Activated B cell treated with CpG ODN at 0.5 μM for 24 hours (primary cell): ENCODE data around the gene MGMT. TPM values are rescaled to one million over a fixed set of nuclear protein-coding genes. Genes with fewer than 3 reads are reported as not detected.
A peak's percentile ranks its signal among the peaks of the same experiment; 100 is the strongest.

ENCODE experiments used
- ATAC-seq: fragments of 200-7000 bp; cut with Tn5 transposase; one replicate; pipeline ENCODE4 v1.10.0; 2021; ENCODE audit warnings: low read depth, mild to moderate bottlenecking, moderate library complexity
- CTCF ChIA-PET: fragments of 350-600 bp; sonication (Branson Sonifier 250); formaldehyde crosslinking; loops from one replicate; lab custom pipeline; 2021; ENCODE audit warnings: antibody characterized with exemption; lab: Charles Lee
- POLR2A ChIA-PET: fragments of 350-600 bp; sonication (Branson Sonifier 250); formaldehyde crosslinking; loops from one replicate; lab custom pipeline; 2021; ENCODE audit warnings: antibody characterized with exemption; lab: Charles Lee
- DNase-seq: peaks from one replicate; pipeline ENCODE4 v3.0.0; 2022
- H3K27ac Mint-ChIP-seq: one replicate; pipeline ENCODE4 v1.8.0; 2020; ENCODE audit warnings: mixed read lengths
- H3K27me3 Mint-ChIP-seq: one replicate; pipeline ENCODE4 v1.8.0; 2021; ENCODE audit warnings: mixed read lengths
- H3K36me3 Mint-ChIP-seq: one replicate; pipeline ENCODE4 v1.8.0; 2021; ENCODE audit warnings: low read depth, mixed read lengths
- H3K4me1 Mint-ChIP-seq: one replicate; pipeline ENCODE4 v1.8.0; 2021; ENCODE audit warnings: mixed read lengths
- H3K4me3 Mint-ChIP-seq: one replicate; pipeline ENCODE4 v1.8.0; 2020; ENCODE audit warnings: mild to moderate bottlenecking, mixed read lengths
- H3K9me3 Mint-ChIP-seq: one replicate; pipeline ENCODE4 v1.8.0; 2020; ENCODE audit warnings: mixed read lengths
- intact Hi-C: fragments of 100-400 bp; cut with micrococcal nuclease; formaldehyde crosslinking; loops from one replicate; pipeline ENCODE4 v1.15.1; 2024
- total RNA-seq: library from RNA; stranded (reverse); gene quantifications from 2 replicates; pipeline ENCODE4 v1.2.3, GENCODE V29; 2022
- TF ChIP-seq, protein P1 (sequence below): fragments of 200-600 bp; IDR thresholded peaks from one replicate; pipeline ENCODE4 v1.8.0; 2022; ENCODE audit warnings: antibody characterized with exemption, mild to moderate bottlenecking

Gene MGMT
- total RNA-seq, 1 donor from 2014 or later = 25.8 TPM

- intact Hi-C loops = no loop called here
- Mint-ChIP-seq H3K36me3 (peaks cover 30% of the 10 kb centered on the region), H3K9me3 (no peaks in the 10 kb centered on the region), H3K27me3 (no peaks in the 10 kb centered on the region), H3K4me1 (peaks cover 2% of the 10 kb centered on the region), H3K4me3 (no peak overlapping the region), H3K27ac (no peak overlapping the region)
- POLR2A ChIA-PET = no interaction called here
- CTCF ChIA-PET = no interaction called here
- ATAC-seq = no peak
- DNase-seq = no peak
- TF ChIP-seq, protein P1, sequence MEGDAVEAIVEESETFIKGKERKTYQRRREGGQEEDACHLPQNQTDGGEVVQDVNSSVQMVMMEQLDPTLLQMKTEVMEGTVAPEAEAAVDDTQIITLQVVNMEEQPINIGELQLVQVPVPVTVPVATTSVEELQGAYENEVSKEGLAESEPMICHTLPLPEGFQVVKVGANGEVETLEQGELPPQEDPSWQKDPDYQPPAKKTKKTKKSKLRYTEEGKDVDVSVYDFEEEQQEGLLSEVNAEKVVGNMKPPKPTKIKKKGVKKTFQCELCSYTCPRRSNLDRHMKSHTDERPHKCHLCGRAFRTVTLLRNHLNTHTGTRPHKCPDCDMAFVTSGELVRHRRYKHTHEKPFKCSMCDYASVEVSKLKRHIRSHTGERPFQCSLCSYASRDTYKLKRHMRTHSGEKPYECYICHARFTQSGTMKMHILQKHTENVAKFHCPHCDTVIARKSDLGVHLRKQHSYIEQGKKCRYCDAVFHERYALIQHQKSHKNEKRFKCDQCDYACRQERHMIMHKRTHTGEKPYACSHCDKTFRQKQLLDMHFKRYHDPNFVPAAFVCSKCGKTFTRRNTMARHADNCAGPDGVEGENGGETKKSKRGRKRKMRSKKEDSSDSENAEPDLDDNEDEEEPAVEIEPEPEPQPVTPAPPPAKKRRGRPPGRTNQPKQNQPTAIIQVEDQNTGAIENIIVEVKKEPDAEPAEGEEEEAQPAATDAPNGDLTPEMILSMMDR = no peak
Observed at GRCh38 chr10:129546106-129546505, 79.1 kb downstream of the MGMT start.

DNA sequence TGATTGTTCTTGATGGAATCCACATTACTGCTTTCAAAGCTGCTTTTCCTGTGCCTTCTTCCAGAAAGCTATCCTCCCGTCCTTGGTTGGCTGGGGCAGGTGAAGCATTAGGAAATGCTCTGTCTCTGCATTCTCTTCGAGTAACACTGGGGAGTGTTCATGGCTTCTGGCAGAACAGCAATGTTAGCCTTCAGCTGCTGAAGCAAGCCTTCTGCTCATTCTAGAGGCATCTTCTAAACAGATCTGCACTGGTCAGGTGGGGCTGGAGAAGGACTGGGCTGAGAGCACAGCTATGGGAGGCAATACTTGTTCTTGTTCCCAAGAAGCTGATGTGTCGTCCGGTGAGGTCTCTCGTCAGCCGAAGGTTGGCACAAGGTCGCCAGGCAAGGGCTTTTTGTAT lies 80.6 kb downstream of the MGMT start:
- peaks cover 21% of the 10 kb centered on the region for H3K36me3 Mint-ChIP-seq
- H3K4me1 Mint-ChIP-seq = peaks cover 16% of the 10 kb centered on the region
- H3K27me3 Mint-ChIP-seq = no peaks in the 10 kb centered on the region
- ChIA-PET POLR2A (no interaction called here), CTCF (no interaction called here)
- intact Hi-C loops = no loop called here
- DNase-seq = no peak
- ATAC-seq = no peak
- H3K27ac Mint-ChIP-seq = no peak overlapping the region
- no peaks in the 10 kb centered on the region for H3K9me3 Mint-ChIP-seq
- H3K4me3 Mint-ChIP-seq = no peak overlapping the region
- TF ChIP-seq, protein P1 = no peak

DNA sequence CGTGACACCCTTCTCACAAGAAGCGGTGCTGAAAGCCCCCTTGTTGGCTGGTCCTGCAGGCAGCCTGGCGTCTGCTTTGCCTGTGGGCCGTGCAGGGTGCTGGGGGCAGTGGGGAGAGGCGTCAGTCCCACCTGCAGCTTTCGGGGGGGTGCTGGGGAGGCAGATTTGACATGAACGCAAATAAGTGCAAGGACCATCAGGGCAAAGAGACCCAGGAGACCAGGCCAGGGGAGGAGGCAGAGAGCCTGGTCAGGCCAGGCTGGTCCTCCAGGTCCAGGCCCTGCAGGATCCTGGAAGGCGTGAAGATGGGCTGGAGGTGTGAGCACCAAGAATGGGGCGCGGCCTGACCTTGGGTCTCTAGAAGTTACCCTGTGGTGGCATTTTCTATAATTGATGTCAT lies 81.6 kb downstream of the MGMT start:
- Mint-ChIP-seq H3K36me3 (peaks cover 14% of the 10 kb centered on the region), H3K27ac (no peak overlapping the region), H3K27me3 (no peaks in the 10 kb centered on the region), H3K4me3 (no peak overlapping the region), H3K4me1 (peaks cover 19% of the 10 kb centered on the region), H3K9me3 (no peaks in the 10 kb centered on the region)
- ATAC-seq = no peak
- ChIA-PET POLR2A (no interaction called here), CTCF (no interaction called here)
- DNase-seq = no peak
- intact Hi-C loops = no loop called here
- TF ChIP-seq, protein P1 = no peak

DNA sequence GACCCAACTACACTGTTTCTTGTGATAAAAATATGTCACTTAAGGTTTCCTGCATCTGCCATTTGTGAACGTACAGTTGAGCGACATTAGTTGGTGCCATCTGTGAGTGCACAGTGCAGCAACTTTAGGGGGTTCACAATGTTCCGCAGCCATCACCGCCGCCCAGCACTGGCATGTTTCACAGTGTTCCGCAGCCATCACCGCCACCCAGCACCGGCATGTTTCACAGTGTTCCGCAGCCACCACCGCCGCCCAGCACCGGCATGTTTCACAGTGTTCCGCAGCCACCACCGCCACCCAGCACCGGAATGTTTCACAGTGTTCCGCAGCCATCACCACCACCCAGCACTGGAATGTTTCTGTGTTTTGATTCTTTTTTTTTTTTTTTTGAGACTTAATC lies 83.0 kb downstream of the MGMT start:
- Mint-ChIP-seq H3K36me3 (peaks cover 16% of the 10 kb centered on the region), H3K27me3 (no peaks in the 10 kb centered on the region), H3K4me1 (peaks cover 19% of the 10 kb centered on the region), H3K27ac (peak overlapping the region; percentile 6), H3K4me3 (no peak overlapping the region), H3K9me3 (no peaks in the 10 kb centered on the region)
- CTCF ChIA-PET = no interaction called here
- DNase-seq (no peak), ATAC-seq (no peak)
- POLR2A ChIA-PET = no interaction called here
- intact Hi-C loops = no loop called here
- TF ChIP-seq, protein P1 = no peak

DNA sequence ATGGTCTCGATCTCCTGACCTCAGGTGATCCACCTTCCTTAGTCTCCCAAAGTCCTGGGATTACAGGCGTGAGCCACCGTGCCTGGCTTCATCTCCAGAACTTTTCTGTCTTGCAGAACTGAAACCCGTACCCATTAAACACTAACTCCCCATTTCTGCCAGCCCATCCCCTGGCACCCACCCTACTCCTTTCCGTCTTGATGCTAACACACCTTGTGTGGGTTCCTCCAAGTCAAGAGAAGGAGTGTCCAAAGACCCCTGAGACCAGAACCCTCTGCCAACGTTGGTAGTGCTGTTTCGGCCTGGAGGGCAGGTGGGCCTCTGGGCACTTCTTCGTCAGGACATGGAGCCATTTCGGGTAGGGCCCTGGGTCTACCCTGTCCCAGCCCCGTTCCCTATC lies 83.6 kb downstream of the MGMT start:
- Mint-ChIP-seq H3K36me3 (peaks cover 16% of the 10 kb centered on the region), H3K4me1 (peaks cover 19% of the 10 kb centered on the region), H3K4me3 (no peak overlapping the region), H3K9me3 (no peaks in the 10 kb centered on the region), H3K27ac (no peak overlapping the region), H3K27me3 (no peaks in the 10 kb centered on the region)
- ChIA-PET CTCF (no interaction called here), POLR2A (no interaction called here)
- TF ChIP-seq, protein P1 = no peak
- intact Hi-C loops = no loop called here
- no peak for DNase-seq
- ATAC-seq = no peak
